GM12892 (cell line): Measurements from ENCODE around the gene SEMA5B.

Experiments used
- POLR2A ChIP-seq: IDR thresholded peaks from 2 replicates; pipeline ENCODE4 v1.6.1; 2011; ENCODE audit warnings: low read depth, low read length, control low read depth
- POLR2AphosphoS5 ChIP-seq: IDR thresholded peaks from 2 replicates; pipeline ENCODE4 v1.6.1; 2011; ENCODE audit warnings: low read depth, low read length, control low read depth
- TAF1 ChIP-seq: IDR thresholded peaks from 2 replicates; pipeline ENCODE4 v1.6.1; 2011; ENCODE audit warnings: low read depth, mild to moderate bottlenecking, control low read depth, low read length, borderline replicate concordance

- no peak for TF ChIP-seq POLR2A
- no peak for TF ChIP-seq POLR2AphosphoS5
- TF ChIP-seq TAF1 = no peak
Measured at GRCh38 chr3:123048480-123049237, 21.1 kb upstream of the SEMA5B start.
